Naive B cell (primary cell): Measurements from ENCODE around the gene POLD2. TPM values are rescaled to one million over a fixed set of nuclear protein-coding genes. Genes with fewer than 3 reads are reported as not detected.

Source experiments
- ATAC-seq, 2 donors: fragments of 150-1000 bp; cut with Tn5 transposase; 2 replicates each; pipeline ENCODE4 v1.10.0; 2021; ENCODE audit warnings: low read depth in 2 of 2, mild to moderate bottlenecking in 2 of 2, moderate library complexity in 2 of 2
- DNase-seq: peaks from one replicate; pipeline ENCODE4 v3.0.0; 2022
- H3K27ac Mint-ChIP-seq, 6 donors: one replicate each; pipeline ENCODE4 v1.8.0; 2020 to 2022; ENCODE audit warnings: mild to moderate bottlenecking in 6 of 6, mixed read lengths in 6 of 6, moderate library complexity in 5 of 6, inconsistent platforms in 2 of 6
- H3K27me3 Mint-ChIP-seq, 3 donors: one replicate each; pipeline ENCODE4 v1.8.0; 2021 to 2022; ENCODE audit warnings: mixed read lengths in 3 of 3, mild to moderate bottlenecking in 1 of 3
- H3K36me3 Mint-ChIP-seq, 2 donors: one replicate each; pipeline ENCODE4 v1.8.0; 2020 to 2022; ENCODE audit warnings: mixed read lengths in 2 of 2, inconsistent platforms in 1 of 2, mild to moderate bottlenecking in 1 of 2
- H3K4me1 Mint-ChIP-seq, 3 donors: one replicate each; pipeline ENCODE4 v1.8.0; 2020 to 2022; ENCODE audit warnings: mixed read lengths in 3 of 3, inconsistent platforms in 1 of 3, mild to moderate bottlenecking in 1 of 3, moderate library complexity in 1 of 3
- H3K4me3 Mint-ChIP-seq, 8 donors: one replicate each; pipeline ENCODE4 v1.8.0; 2020 to 2022; ENCODE audit warnings: mild to moderate bottlenecking in 8 of 8, mixed read lengths in 8 of 8, moderate library complexity in 8 of 8, inconsistent platforms in 2 of 8
- H3K9me3 Mint-ChIP-seq, 7 donors: one replicate each; pipeline ENCODE4 v1.8.0; 2020 to 2022; ENCODE audit warnings: mixed read lengths in 7 of 7, mild to moderate bottlenecking in 5 of 7, inconsistent platforms in 2 of 7, moderate library complexity in 1 of 7
- polyA plus RNA-seq, 6 donors: library from polyadenylated mRNA; unstranded; fragments of 300-500 nt; fragmentation: Illumina TruSeq; gene quantifications; one replicate each; pipeline ENCODE4 v1.2.3, GENCODE V29; 2021; ENCODE audit warnings: low read depth in 6 of 6

The POLD2 gene
- polyA plus RNA-seq, 6 donors from 2014 or later, result 80.6 to 128 (median 88.6) TPM

- no peak overlapping the region for H3K4me3 Mint-ChIP-seq
- DNase-seq, result no peak
Observed at GRCh38 chr7:44149571-44150465, 26.5 kb upstream of the POLD2 start.

DNA sequence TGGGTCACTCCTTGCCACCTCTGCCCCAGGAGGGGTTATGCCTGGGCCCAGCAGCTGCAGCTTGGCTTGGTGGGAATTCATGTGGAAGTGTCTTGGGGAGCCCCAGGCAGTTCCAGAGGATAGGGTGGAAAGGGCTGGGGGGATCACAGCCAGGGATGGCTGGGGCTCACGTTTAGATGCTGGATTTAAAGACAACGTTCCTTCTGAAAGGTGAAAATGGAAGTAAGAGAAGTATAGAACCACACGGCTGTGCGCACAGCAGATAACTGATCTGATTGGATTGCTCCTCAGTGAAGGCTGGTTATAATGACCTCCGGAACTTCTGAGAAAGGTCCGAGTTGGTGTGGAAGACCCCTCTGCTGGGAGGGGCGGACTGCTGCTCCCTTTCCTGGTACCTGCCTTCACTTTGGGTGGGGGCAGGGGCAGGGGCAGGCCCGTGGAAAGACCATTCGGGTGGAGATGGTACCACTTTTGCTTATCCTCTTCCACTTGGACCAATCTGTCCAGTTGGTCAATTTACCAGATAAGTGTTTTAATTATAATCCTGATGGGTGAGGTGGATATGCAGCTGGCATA lies 25.7 kb upstream of the POLD2 start:
- no peaks in the 10 kb centered on the region for H3K36me3 Mint-ChIP-seq
- DNase-seq, result no peak
- H3K9me3 Mint-ChIP-seq, result no peaks in the 10 kb centered on the region
- H3K4me3 Mint-ChIP-seq, result no peak overlapping the region
- no peak for ATAC-seq
- H3K27me3 Mint-ChIP-seq, result peaks cover 0 to 12% (median 0%) of the 10 kb centered on the region in 3 donors
- peak overlapping the region in 1 of 6 donors; percentile 42 for H3K27ac Mint-ChIP-seq
- peaks cover 10 to 20% (median 12%) of the 10 kb centered on the region in 3 donors for H3K4me1 Mint-ChIP-seq

More at GRCh38 chr7:44149571-44150465, 26.5 kb upstream of the POLD2 start:
- Mint-ChIP-seq H3K27me3 (peaks cover 0 to 11% (median 0%) of the 10 kb centered on the region in 3 donors), H3K4me1 (peaks cover 10 to 20% (median 12%) of the 10 kb centered on the region in 3 donors), H3K36me3 (no peaks in the 10 kb centered on the region), H3K9me3 (no peaks in the 10 kb centered on the region), H3K27ac (no peak overlapping the region)
- ATAC-seq, result no peak

GRCh38 chr7:44148166-44148565 lies 24.8 kb upstream of the POLD2 start:
- peaks cover 10 to 20% (median 12%) of the 10 kb centered on the region in 3 donors for H3K4me1 Mint-ChIP-seq
- DNase-seq (no peak), ATAC-seq (no peak)
- H3K27me3 Mint-ChIP-seq, result peaks cover 0 to 12% (median 0%) of the 10 kb centered on the region in 3 donors
- peak overlapping the region in 2 of 6 donors; percentile 27 to 44 for H3K27ac Mint-ChIP-seq
- H3K9me3 Mint-ChIP-seq, result no peaks in the 10 kb centered on the region
- no peaks in the 10 kb centered on the region for H3K36me3 Mint-ChIP-seq
- peak overlapping the region in 2 of 8 donors; percentile 25 to 29 for H3K4me3 Mint-ChIP-seq

DNA sequence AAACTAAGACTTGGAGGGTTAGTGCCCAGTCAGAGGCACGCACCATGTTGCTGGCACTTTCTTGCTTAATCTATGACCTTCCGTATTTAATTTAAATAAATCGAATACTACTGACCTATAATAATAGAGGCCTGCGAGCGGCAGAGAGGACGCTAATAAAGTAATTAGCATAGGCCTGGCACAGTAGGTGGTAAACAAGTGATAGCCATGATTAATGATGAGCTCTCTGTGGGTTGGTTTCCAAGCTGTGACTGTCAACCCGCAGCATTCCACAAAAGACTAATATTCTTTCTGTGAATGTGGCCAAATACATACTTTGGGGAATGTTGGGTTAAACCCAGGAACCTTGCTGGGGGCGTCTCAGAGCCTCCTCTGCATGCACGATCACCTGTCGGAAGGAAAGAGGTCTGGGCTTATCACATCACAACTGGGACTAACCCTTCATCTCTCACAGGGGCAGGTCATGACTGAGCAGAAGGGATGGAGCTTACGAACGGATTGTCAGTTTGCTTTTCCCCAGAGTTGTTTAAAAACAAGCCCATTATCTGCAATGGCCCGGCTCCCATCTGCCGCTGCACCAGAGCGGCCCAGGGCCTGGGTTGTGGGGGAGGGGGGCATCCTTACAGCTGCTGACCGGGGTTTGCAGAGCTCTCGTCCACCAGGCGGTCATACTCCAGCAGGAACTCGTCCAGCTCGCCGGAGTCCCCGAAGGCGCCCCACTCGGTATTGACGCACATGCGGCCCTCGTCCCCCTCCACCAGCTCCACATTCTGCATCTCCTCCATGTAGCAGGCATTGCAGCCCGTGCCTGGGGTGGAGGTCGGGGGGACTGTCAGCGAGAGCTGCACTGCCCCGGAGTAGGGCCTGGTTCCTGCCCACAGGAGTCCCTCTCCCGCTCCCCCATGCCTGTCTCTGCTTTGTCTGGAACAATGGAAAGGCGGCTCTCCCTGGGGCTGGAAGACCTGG lies 24.0 kb upstream of the POLD2 start:
- peaks cover 0 to 12% (median 0%) of the 10 kb centered on the region in 3 donors for H3K27me3 Mint-ChIP-seq
- peak overlapping the region in 5 of 8 donors; percentile 25 to 77 (median 66) for H3K4me3 Mint-ChIP-seq
- peak overlapping the region in 1 of 6 donors; percentile 72 for H3K27ac Mint-ChIP-seq
- no peak for DNase-seq
- no peak for ATAC-seq
- no peaks in the 10 kb centered on the region for H3K36me3 Mint-ChIP-seq
- H3K4me1 Mint-ChIP-seq, result peaks cover 10 to 20% (median 12%) of the 10 kb centered on the region in 3 donors
- no peaks in the 10 kb centered on the region for H3K9me3 Mint-ChIP-seq

DNA sequence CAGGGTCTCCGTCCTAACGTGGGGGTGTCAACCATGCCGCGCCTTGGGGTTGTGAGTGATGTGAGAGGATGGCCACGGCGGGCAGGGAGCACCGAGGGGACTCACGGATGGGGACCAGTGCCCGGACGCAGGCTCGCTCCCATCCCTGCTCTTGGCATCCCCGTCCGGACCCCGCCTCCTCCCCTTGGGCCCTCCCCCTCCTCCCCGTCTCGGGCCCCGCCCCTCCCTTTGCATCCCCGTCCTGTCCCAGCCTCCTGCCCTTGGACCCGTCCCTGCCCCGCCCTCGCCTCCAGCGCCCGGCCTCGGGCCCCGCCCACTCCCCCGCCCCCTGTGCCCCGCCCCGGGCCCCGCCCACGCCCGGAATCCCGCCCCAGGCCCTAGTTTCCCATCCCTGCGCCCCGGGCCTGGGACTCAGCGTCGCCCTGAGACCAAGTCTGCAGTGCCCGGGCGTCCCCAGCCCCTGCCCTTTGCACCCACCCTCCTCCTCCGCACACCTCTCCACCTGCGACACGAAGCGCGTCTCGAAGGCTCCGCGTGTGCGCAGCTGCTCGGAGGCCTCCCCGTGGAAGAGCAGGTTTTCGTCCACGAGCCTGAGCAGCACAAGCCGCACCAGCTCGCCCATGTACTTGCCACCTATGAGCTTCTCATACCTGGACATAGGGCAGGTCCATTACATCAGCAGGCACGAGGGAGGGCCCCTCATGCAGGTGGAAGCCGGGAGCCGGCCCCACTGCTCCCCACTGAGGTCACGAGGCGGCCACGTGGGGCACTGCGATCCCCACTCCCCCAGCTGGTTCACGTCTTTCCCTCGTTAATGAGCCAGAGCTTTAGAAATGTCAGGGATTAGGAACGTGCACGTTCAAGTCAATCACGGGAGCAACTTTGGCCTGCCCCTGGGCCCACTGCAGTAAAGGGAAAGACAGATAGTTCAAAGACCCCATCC lies 22.9 kb upstream of the POLD2 start:
- H3K4me1 Mint-ChIP-seq, result peaks cover 10 to 20% (median 12%) of the 10 kb centered on the region in 3 donors
- peak; percentile 27 for DNase-seq
- peak overlapping the region; percentile 56 to 89 (median 78) for H3K4me3 Mint-ChIP-seq
- no peaks in the 10 kb centered on the region for H3K36me3 Mint-ChIP-seq
- H3K27ac Mint-ChIP-seq, result peak overlapping the region in 4 of 6 donors; percentile 31 to 76 (median 68)
- no peaks in the 10 kb centered on the region for H3K9me3 Mint-ChIP-seq
- peaks cover 0 to 12% (median 0%) of the 10 kb centered on the region in 3 donors for H3K27me3 Mint-ChIP-seq
- peak; percentile 66 to 69 for ATAC-seq

GRCh38 chr7:44145479-44145968 lies 22.2 kb upstream of the POLD2 start:
- ATAC-seq (peak; percentile 66 to 68), DNase-seq (peak; percentile 36)
- Mint-ChIP-seq H3K36me3 (no peaks in the 10 kb centered on the region), H3K27ac (peak overlapping the region in 5 of 6 donors; percentile 31 to 85 (median 74)), H3K4me3 (peak overlapping the region; percentile 56 to 89 (median 78)), H3K27me3 (peaks cover 0 to 12% (median 0%) of the 10 kb centered on the region in 3 donors), H3K4me1 (peaks cover 10 to 20% (median 10%) of the 10 kb centered on the region in 3 donors), H3K9me3 (no peaks in the 10 kb centered on the region)

- Mint-ChIP-seq H3K9me3 (no peaks in the 10 kb centered on the region), H3K4me3 (peak overlapping the region in 7 of 8 donors; percentile 56 to 89 (median 78)), H3K27me3 (peaks cover 0 to 12% (median 0%) of the 10 kb centered on the region in 3 donors), H3K27ac (peak overlapping the region in 2 of 6 donors; percentile 31 to 74), H3K4me1 (peaks cover 6 to 16% (median 10%) of the 10 kb centered on the region in 3 donors), H3K36me3 (no peaks in the 10 kb centered on the region)
- ATAC-seq (no peak), DNase-seq (no peak)
Observed at GRCh38 chr7:44144968-44145478, 21.7 kb upstream of the POLD2 start.

DNA sequence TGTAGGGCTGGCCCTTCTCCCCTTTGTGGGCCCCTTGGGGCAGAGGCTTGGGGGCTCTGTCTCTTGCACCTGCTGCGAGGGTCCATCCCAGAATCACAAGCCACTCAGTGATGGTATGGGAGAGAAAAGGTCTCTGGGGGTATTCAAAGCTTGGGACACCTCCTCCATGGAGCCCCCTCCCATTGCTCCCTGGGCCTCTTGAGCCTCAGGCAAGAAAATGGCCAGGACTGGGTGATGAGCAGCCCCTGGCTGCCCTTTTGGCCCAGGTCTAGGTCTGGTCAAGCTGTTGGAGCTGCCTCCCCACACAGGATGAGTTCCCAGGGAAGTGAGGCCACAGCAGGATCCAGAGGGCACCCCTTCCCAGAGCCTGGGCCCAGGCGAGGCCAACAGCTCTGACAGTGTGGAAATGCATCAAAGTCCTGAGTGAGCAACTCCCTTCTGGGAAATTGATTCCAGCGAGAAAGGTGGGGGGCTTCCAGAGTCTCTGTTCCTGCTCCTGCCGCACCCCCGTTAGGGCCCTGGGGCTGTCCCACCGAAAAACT lies 21.1 kb upstream of the POLD2 start:
- Mint-ChIP-seq H3K4me1 (peaks cover 6 to 16% (median 10%) of the 10 kb centered on the region in 3 donors), H3K27ac (no peak overlapping the region), H3K27me3 (peaks cover 0 to 12% (median 0%) of the 10 kb centered on the region in 3 donors), H3K36me3 (no peaks in the 10 kb centered on the region), H3K4me3 (peak overlapping the region in 5 of 8 donors; percentile 27 to 79 (median 68)), H3K9me3 (no peaks in the 10 kb centered on the region)
- no peak for ATAC-seq
- DNase-seq, result no peak

- H3K27ac Mint-ChIP-seq, result no peak overlapping the region
- peaks cover 0 to 12% (median 0%) of the 10 kb centered on the region in 3 donors for H3K27me3 Mint-ChIP-seq
- ATAC-seq, result no peak
- H3K4me3 Mint-ChIP-seq, result peak overlapping the region in 3 of 8 donors; percentile 0 to 50 (median 39)
- H3K36me3 Mint-ChIP-seq, result no peaks in the 10 kb centered on the region
- DNase-seq, result no peak
- peaks cover 6 to 16% (median 10%) of the 10 kb centered on the region in 3 donors for H3K4me1 Mint-ChIP-seq
- H3K9me3 Mint-ChIP-seq, result no peaks in the 10 kb centered on the region
Observed at GRCh38 chr7:44143646-44144250, 20.4 kb upstream of the POLD2 start.

DNA sequence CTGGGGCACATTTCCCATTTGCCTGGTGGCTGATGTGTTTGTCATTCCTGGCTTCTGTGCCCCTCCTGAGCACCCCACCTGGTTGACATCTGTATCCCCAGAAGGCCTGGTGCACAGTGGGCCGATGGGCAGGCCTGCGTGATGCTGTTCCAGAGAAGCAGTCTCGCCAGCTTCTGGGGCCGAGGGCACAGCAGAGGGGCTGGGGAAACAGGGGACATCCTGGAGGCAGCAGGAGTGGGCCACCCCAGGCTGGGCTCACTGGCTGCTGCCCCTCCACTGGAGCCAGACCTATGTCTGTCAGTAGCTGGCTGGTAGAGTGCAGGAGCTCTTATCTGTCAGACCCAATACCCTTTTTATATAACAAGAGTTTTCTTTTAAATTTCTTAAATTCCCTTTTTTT lies 18.7 kb upstream of the POLD2 start:
- Mint-ChIP-seq H3K9me3 (no peaks in the 10 kb centered on the region), H3K36me3 (no peaks in the 10 kb centered on the region), H3K4me1 (peaks cover 6 to 16% (median 10%) of the 10 kb centered on the region in 3 donors), H3K27me3 (peaks cover 0 to 12% (median 0%) of the 10 kb centered on the region in 3 donors), H3K27ac (no peak overlapping the region), H3K4me3 (no peak overlapping the region)
- DNase-seq (no peak), ATAC-seq (no peak)

GRCh38 chr7:44141221-44141850 lies 18.0 kb upstream of the POLD2 start, which contains the start of gene MYL7:
Gene MYL7 (minus strand): TSS chr7:44141332. CDS start chr7:44141305, 27 bp downstream.
- peaks cover 6 to 12% (median 9%) of the 10 kb centered on the region in 3 donors for H3K4me1 Mint-ChIP-seq
- ATAC-seq (no peak), DNase-seq (no peak)
- H3K27ac Mint-ChIP-seq, result peak within 1 kb of the TSS in 2 of 6 donors; percentile 10 to 36
- H3K36me3 Mint-ChIP-seq, result no peaks in the 10 kb centered on the region
- peak within 1 kb of the TSS in 1 of 8 donors; percentile 61 for H3K4me3 Mint-ChIP-seq
- H3K27me3 Mint-ChIP-seq, result peaks cover 0 to 12% (median 0%) of the 10 kb centered on the region in 3 donors
- no peaks in the 10 kb centered on the region for H3K9me3 Mint-ChIP-seq
